Tibial nerve (tissue), 4 donors: Measurements from ENCODE around the gene SLC6A2. TPM values are rescaled to one million over a fixed set of nuclear protein-coding genes. Genes with fewer than 3 reads are reported as not detected.

Experiments
- DNase-seq, 2 donors: peaks; one replicate each; pipeline ENCODE4 v3.0.0-alpha.2; 2019; ENCODE audit warnings: low spot score in 2 of 2
- H3K27ac ChIP-seq, 4 donors: fragments of 200-600 bp; sonication (generic) in 3 of 4; one replicate each; pipeline ENCODE4 v1.5.1; 2017 to 2019; ENCODE audit warnings: mild to moderate bottlenecking in 1 of 4
- H3K27me3 ChIP-seq, 2 donors: fragments of 200-600 bp; sonication (generic) in 1 of 2; one replicate each; pipeline versions ENCODE4 v1.5.1 to v1.6.0; 2017 to 2019
- H3K36me3 ChIP-seq, 3 donors: fragments of 200-600 bp; sonication (generic); one replicate each; pipeline ENCODE4 v1.5.1; 2018 to 2019
- H3K4me1 ChIP-seq, 4 donors: fragments of 200-600 bp; sonication (generic) in 3 of 4; one replicate each; pipeline ENCODE4 v1.5.1; 2017 to 2019
- H3K4me3 ChIP-seq, 4 donors: fragments of 200-600 bp; sonication (generic) in 3 of 4; one replicate each; pipeline ENCODE4 v1.5.1; 2017 to 2019; ENCODE audit warnings: mild to moderate bottlenecking in 1 of 4, moderate library complexity in 1 of 4
- H3K9me3 ChIP-seq, 4 donors: fragments of 200-600 bp; sonication (generic) in 3 of 4; one replicate each; pipeline ENCODE4 v1.5.1; 2017 to 2019
- CTCF ChIP-seq, 5 experiments: fragments of 200-600 bp in 3 of 5; fragments of 450-650 bp in 2 of 5; sonication (generic) in 3 of 5; IDR thresholded peaks; one replicate each; pipeline ENCODE4 v1.5.1; 2016 to 2019; ENCODE audit warnings: antibody characterized with exemption in 5 of 5, mild to moderate bottlenecking in 3 of 5, moderate library complexity in 2 of 5
- EP300 ChIP-seq, 2 donors: sonication (generic); formaldehyde crosslinking; IDR thresholded peaks; one replicate each; pipeline ENCODE4 v1.6.1; 2017; ENCODE audit warnings: antibody characterized with exemption in 2 of 2, mild to moderate bottlenecking in 1 of 2
- POLR2A ChIP-seq, 2 donors: fragments of 450-650 bp; IDR thresholded peaks; one replicate each; pipeline ENCODE4 v1.6.1; 2017; ENCODE audit warnings: antibody characterized with exemption in 2 of 2, mild to moderate bottlenecking in 2 of 2, moderate library complexity in 2 of 2
- WGBS, 2 donors: methylation state at CpG; one replicate each; pipeline ENCODE4 v1.1.5; 2018; 5-methylcytosine and 5-hydroxymethylcytosine counted together
- total RNA-seq, 4 donors: library from RNA; depleted of rRNA; stranded (reverse); fragments of >200 nt; gene quantifications; one replicate each; pipeline ENCODE4 v1.1.0, GENCODE V29; 2016

The SLC6A2 gene
- total RNA-seq, 4 donors from 2014 or later = 0.22 to 0.59 (median 0.30) TPM; not detected in 1

GRCh38 chr16:55647343-55647742 lies 8.4 kb upstream of the SLC6A2 start:
- Histone ChIP-seq H3K9me3 (no peaks in the 10 kb centered on the region), H3K27me3 (peaks cover 0 to under 1% of the 10 kb centered on the region in 2 donors), H3K27ac (no peak overlapping the region), H3K4me3 (no peak overlapping the region), H3K4me1 (no peaks in the 10 kb centered on the region), H3K36me3 (no peaks in the 10 kb centered on the region)
- TF ChIP-seq CTCF (IDR thresholded peaks at IDR 0.05) = no peak
- TF ChIP-seq POLR2A (IDR thresholded peaks at IDR 0.05) = no peak
- TF ChIP-seq EP300 (IDR thresholded peaks at IDR 0.05) = no peak
- WGBS, 2 donors = 87% methylated on average over 4 of the region's 4 CpGs
- DNase-seq = no peak

GRCh38 chr16:55647798-55648197 lies 8.0 kb upstream of the SLC6A2 start:
- no peaks in the 10 kb centered on the region for H3K36me3 ChIP-seq
- no peaks in the 10 kb centered on the region for H3K4me1 ChIP-seq
- no peak overlapping the region for H3K27ac ChIP-seq
- no peaks in the 10 kb centered on the region for H3K9me3 ChIP-seq
- TF ChIP-seq EP300 (IDR thresholded peaks at IDR 0.05) = no peak
- no peak for TF ChIP-seq CTCF (IDR thresholded peaks at IDR 0.05)
- TF ChIP-seq POLR2A (IDR thresholded peaks at IDR 0.05) = no peak
- DNase-seq = no peak
- peaks cover 0 to 5% of the 10 kb centered on the region in 2 donors for H3K27me3 ChIP-seq
- H3K4me3 ChIP-seq = no peak overlapping the region

GRCh38 chr16:55651841-55652824 lies 3.7 kb upstream of the SLC6A2 start:
- peaks cover 0 to 17% (median 0%) of the 10 kb centered on the region in 4 donors for H3K4me1 ChIP-seq
- no peak for TF ChIP-seq EP300 (IDR thresholded peaks at IDR 0.05)
- no peaks in the 10 kb centered on the region for H3K36me3 ChIP-seq
- H3K27me3 ChIP-seq = peaks cover 0 to 43% of the 10 kb centered on the region in 2 donors
- no peak for DNase-seq
- 80 to 84% methylated on average over 10 of the region's 10 CpGs for WGBS, 2 donors
- no peak overlapping the region for H3K4me3 ChIP-seq
- H3K27ac ChIP-seq = no peak overlapping the region
- H3K9me3 ChIP-seq = no peaks in the 10 kb centered on the region

GRCh38 chr16:55653106-55653505 lies 2.7 kb upstream of the SLC6A2 start:
- TF ChIP-seq CTCF (IDR thresholded peaks at IDR 0.05) (no peak), POLR2A (IDR thresholded peaks at IDR 0.05) (no peak), EP300 (IDR thresholded peaks at IDR 0.05) (no peak)
- Histone ChIP-seq H3K9me3 (no peaks in the 10 kb centered on the region), H3K27me3 (peaks cover 0 to 48% of the 10 kb centered on the region in 2 donors), H3K36me3 (no peaks in the 10 kb centered on the region), H3K4me1 (peaks cover 0 to 17% (median 0%) of the 10 kb centered on the region in 4 donors), H3K27ac (no peak overlapping the region), H3K4me3 (no peak overlapping the region)
- WGBS, 2 donors = 86 to 94% methylated on average over 2 of the region's 2 CpGs
- DNase-seq = no peak

GRCh38 chr16:55655381-55655896 lies 349 bp upstream of the SLC6A2 start:
- H3K27ac ChIP-seq = no peak overlapping the region
- TF ChIP-seq CTCF (IDR thresholded peaks at IDR 0.05) (no peak), POLR2A (IDR thresholded peaks at IDR 0.05) (no peak), EP300 (IDR thresholded peaks at IDR 0.05) (no peak)
- H3K36me3 ChIP-seq = no peaks in the 10 kb centered on the region
- 12 to 13% methylated on average over 14 to 25 of the region's 29 CpGs for WGBS, 2 donors
- DNase-seq = no peak
- no peaks in the 10 kb centered on the region for H3K9me3 ChIP-seq
- peaks cover 0 to 48% of the 10 kb centered on the region in 2 donors for H3K27me3 ChIP-seq
- H3K4me3 ChIP-seq = peak overlapping the region in 3 of 4 donors; percentile 11 to 35 (median 16)
- H3K4me1 ChIP-seq = peaks cover 0 to 17% (median 0%) of the 10 kb centered on the region in 4 donors
